NK-92 treated with Interleukin-12 subunit alpha and Interleukin-12 subunit beta, amount 100 ng/mL, for 24 hours (cell line): Measurements from ENCODE around the gene SLC6A18.

ENCODE experiments used
- DNase-seq: peaks from one replicate; lab custom pipeline; 2025; lab: John Stamatoyannopoulos, UW

Gene SLC6A18

GRCh38 chr5:1235379-1235778 lies 10.2 kb downstream of the SLC6A18 start:
- DNase-seq = no peak

GRCh38 chr5:1235838-1236237 lies 10.7 kb downstream of the SLC6A18 start:
- DNase-seq = no peak

- no peak for DNase-seq
Observed at GRCh38 chr5:1239505-1240251, 14.5 kb downstream of the SLC6A18 start.

GRCh38 chr5:1240496-1241260 lies 15.5 kb downstream of the SLC6A18 start:
- no peak for DNase-seq

- no peak for DNase-seq
Observed at GRCh38 chr5:1241509-1242080, 16.4 kb downstream of the SLC6A18 start.

- DNase-seq = no peak
Observed at GRCh38 chr5:1242733-1243486, 17.7 kb downstream of the SLC6A18 start.

- DNase-seq = no peak
Observed at GRCh38 chr5:1243487-1244130, 18.4 kb downstream of the SLC6A18 start.

GRCh38 chr5:1244255-1244654 lies 19.1 kb downstream of the SLC6A18 start:
- DNase-seq = no peak

- no peak for DNase-seq
Observed at GRCh38 chr5:1244976-1245375, 19.8 kb downstream of the SLC6A18 start.

- no peak for DNase-seq
Observed at GRCh38 chr5:1245905-1246576, 20.9 kb downstream of the SLC6A18 start.

GRCh38 chr5:1246711-1247431 lies 21.7 kb downstream of the SLC6A18 start:
- DNase-seq = no peak

- DNase-seq = no peak
Observed at GRCh38 chr5:1247811-1248210, 22.6 kb downstream of the SLC6A18 start.

GRCh38 chr5:1249366-1250280 lies 24.4 kb downstream of the SLC6A18 start:
- DNase-seq = no peak

GRCh38 chr5:1251678-1252580 lies 26.7 kb downstream of the SLC6A18 start:
- no peak for DNase-seq

GRCh38 chr5:1252681-1253080 lies 27.5 kb downstream of the SLC6A18 start:
- no peak for DNase-seq

- no peak for DNase-seq
Observed at GRCh38 chr5:1253456-1254105, 28.4 kb downstream of the SLC6A18 start.

- no peak for DNase-seq
Observed at GRCh38 chr5:1254196-1254595, 29.0 kb downstream of the SLC6A18 start.

GRCh38 chr5:1255081-1255561 lies 29.9 kb downstream of the SLC6A18 start:
- DNase-seq = no peak
